Measurements from ENCODE around the gene IRF3.

The IRF3 gene
- 57.1 to 142 (median 83.4) reads per million in 9 experiments for total RNA-seq

GRCh38 chr19:49665351-49666119, at the start of gene IRF3, which contains the start of gene BCL2L12:
Gene IRF3, minus strand, starts transcription at chr19:49665857. Its CDS starts 1,019 bp downstream, at chr19:49664838.
Gene BCL2L12, plus strand, starts transcription at chr19:49665933. Its CDS starts 760 bp downstream, at chr19:49666693.
- no peaks in the 10 kb centered on the region for H3K9me3 Mint-ChIP-seq
- peaks cover 38 to 39% of the 10 kb centered on the region in 2 donors for H3K4me1 Mint-ChIP-seq (ENCODE audit: low read depth in 2 of 2)
- peaks cover 47% of the 10 kb centered on the region for H3K36me3 Mint-ChIP-seq (ENCODE audit: insufficient read depth)
- ATAC-seq (replicated peaks) = peak; percentile 82
- no peaks in the 10 kb centered on the region for H3K27me3 Mint-ChIP-seq
- peak within 1 kb of the TSS; percentile 98 to 100 for H3K4me3 Mint-ChIP-seq
- peak; percentile 100 for DNase-seq
- peak within 1 kb of the TSS; percentile 94 to 97 for H3K27ac Mint-ChIP-seq

- DNase-seq = no peak
- no peak for ATAC-seq (replicated peaks)
- Mint-ChIP-seq H3K27me3 (peaks cover 19 to 33% of the 10 kb centered on the region in 2 donors), H3K4me1 (ENCODE audit: low read depth in 2 of 2) (peaks cover 12 to 18% of the 10 kb centered on the region in 2 donors), H3K4me3 (no peak overlapping the region), H3K27ac (no peak overlapping the region), H3K9me3 (no peaks in the 10 kb centered on the region), H3K36me3 (ENCODE audit: insufficient read depth) (peaks cover 7% of the 10 kb centered on the region)
These were observed 47.7 kb upstream of the IRF3 start for GRCh38 chr19:49713236-49713845.

GRCh38 chr19:49712397-49712859, 46.8 kb upstream of the IRF3 start:
- peaks cover 8 to 14% of the 10 kb centered on the region in 2 donors for H3K4me1 Mint-ChIP-seq (ENCODE audit: low read depth in 2 of 2)
- H3K27me3 Mint-ChIP-seq = peaks cover 19 to 36% of the 10 kb centered on the region in 2 donors
- ATAC-seq (replicated peaks) (no peak), DNase-seq (no peak)
- H3K27ac Mint-ChIP-seq = peak overlapping the region in 1 of 2 donors; percentile 72
- H3K9me3 Mint-ChIP-seq = no peaks in the 10 kb centered on the region
- peaks cover 4% of the 10 kb centered on the region for H3K36me3 Mint-ChIP-seq (ENCODE audit: insufficient read depth)
- no peak overlapping the region for H3K4me3 Mint-ChIP-seq

GRCh38 chr19:49710372-49710951, 44.8 kb upstream of the IRF3 start:
- H3K4me3 Mint-ChIP-seq = no peak overlapping the region
- H3K36me3 Mint-ChIP-seq (ENCODE audit: insufficient read depth) = no peaks in the 10 kb centered on the region
- H3K4me1 Mint-ChIP-seq (ENCODE audit: low read depth in 2 of 2) = peaks cover 4 to 7% of the 10 kb centered on the region in 2 donors
- ATAC-seq (replicated peaks) (no peak), DNase-seq (no peak)
- H3K27me3 Mint-ChIP-seq = peaks cover 19 to 42% of the 10 kb centered on the region in 2 donors
- H3K9me3 Mint-ChIP-seq = no peaks in the 10 kb centered on the region
- no peak overlapping the region for H3K27ac Mint-ChIP-seq

GRCh38 chr19:49705919-49706318, 40.3 kb upstream of the IRF3 start:
- Mint-ChIP-seq H3K4me1 (ENCODE audit: low read depth in 2 of 2) (no peaks in the 10 kb centered on the region), H3K36me3 (ENCODE audit: insufficient read depth) (peaks cover 4% of the 10 kb centered on the region), H3K27me3 (peaks cover 25 to 54% of the 10 kb centered on the region in 2 donors), H3K4me3 (no peak overlapping the region), H3K27ac (no peak overlapping the region), H3K9me3 (no peaks in the 10 kb centered on the region)
- ATAC-seq (replicated peaks) (no peak), DNase-seq (no peak)

GRCh38 chr19:49704888-49705642, 39.4 kb upstream of the IRF3 start:
- Mint-ChIP-seq H3K4me1 (ENCODE audit: low read depth in 2 of 2) (no peaks in the 10 kb centered on the region), H3K27ac (peak overlapping the region in 1 of 2 donors; percentile 66), H3K36me3 (ENCODE audit: insufficient read depth) (peaks cover 4% of the 10 kb centered on the region)

GRCh38 chr19:49701271-49701786, 35.7 kb upstream of the IRF3 start:
- no peak for DNase-seq
- Mint-ChIP-seq H3K36me3 (ENCODE audit: insufficient read depth) (peaks cover 4% of the 10 kb centered on the region), H3K27ac (no peak overlapping the region), H3K27me3 (peaks cover 8 to 31% of the 10 kb centered on the region in 2 donors), H3K4me3 (no peak overlapping the region), H3K4me1 (ENCODE audit: low read depth in 2 of 2) (no peaks in the 10 kb centered on the region), H3K9me3 (no peaks in the 10 kb centered on the region)
- no peak for ATAC-seq (replicated peaks)

More at GRCh38 chr19:49704888-49705642, 39.4 kb upstream of the IRF3 start:
- Mint-ChIP-seq H3K27me3 (peaks cover 23 to 53% of the 10 kb centered on the region in 2 donors), H3K9me3 (no peaks in the 10 kb centered on the region), H3K4me3 (no peak overlapping the region)
- no peak for DNase-seq
- no peak for ATAC-seq (replicated peaks)

- Mint-ChIP-seq H3K27ac (no peak overlapping the region), H3K36me3 (ENCODE audit: insufficient read depth) (peaks cover 4% of the 10 kb centered on the region), H3K9me3 (no peaks in the 10 kb centered on the region), H3K4me1 (ENCODE audit: low read depth in 2 of 2) (no peaks in the 10 kb centered on the region), H3K4me3 (no peak overlapping the region), H3K27me3 (peaks cover 8 to 31% of the 10 kb centered on the region in 2 donors)
- DNase-seq (no peak), ATAC-seq (replicated peaks) (no peak)
These were observed 34.9 kb upstream of the IRF3 start for GRCh38 chr19:49700563-49700962.

GRCh38 chr19:49699364-49699763, 33.7 kb upstream of the IRF3 start:
- no peak for DNase-seq

GRCh38 chr19:49696865-49697264, 31.2 kb upstream of the IRF3 start:
- ATAC-seq (replicated peaks) (no peak), DNase-seq (no peak)
- Mint-ChIP-seq H3K36me3 (ENCODE audit: insufficient read depth) (peaks cover 7% of the 10 kb centered on the region), H3K4me1 (ENCODE audit: low read depth in 2 of 2) (peaks cover 0 to 3% of the 10 kb centered on the region in 2 donors), H3K27me3 (peaks cover 8 to 31% of the 10 kb centered on the region in 2 donors), H3K27ac (no peak overlapping the region), H3K9me3 (no peaks in the 10 kb centered on the region), H3K4me3 (no peak overlapping the region)

More at GRCh38 chr19:49699364-49699763, 33.7 kb upstream of the IRF3 start:
- Mint-ChIP-seq H3K9me3 (no peaks in the 10 kb centered on the region), H3K4me1 (ENCODE audit: low read depth in 2 of 2) (no peaks in the 10 kb centered on the region), H3K27ac (no peak overlapping the region), H3K4me3 (no peak overlapping the region), H3K27me3 (peaks cover 8 to 31% of the 10 kb centered on the region in 2 donors), H3K36me3 (ENCODE audit: insufficient read depth) (peaks cover 7% of the 10 kb centered on the region)
- no peak for ATAC-seq (replicated peaks)

- Mint-ChIP-seq H3K4me1 (ENCODE audit: low read depth in 2 of 2) (peaks cover 4 to 5% of the 10 kb centered on the region in 2 donors), H3K4me3 (no peak overlapping the region), H3K36me3 (ENCODE audit: insufficient read depth) (peaks cover 7% of the 10 kb centered on the region), H3K27me3 (peaks cover 8 to 34% of the 10 kb centered on the region in 2 donors), H3K9me3 (no peaks in the 10 kb centered on the region), H3K27ac (no peak overlapping the region)
- DNase-seq (no peak), ATAC-seq (replicated peaks) (no peak)
These were observed 30.5 kb upstream of the IRF3 start for GRCh38 chr19:49696115-49696514.

GRCh38 chr19:49692147-49692506, 26.5 kb upstream of the IRF3 start:
- Mint-ChIP-seq H3K27ac (no peak overlapping the region), H3K9me3 (no peaks in the 10 kb centered on the region), H3K4me1 (ENCODE audit: low read depth in 2 of 2) (peaks cover 14 to 24% of the 10 kb centered on the region in 2 donors), H3K4me3 (no peak overlapping the region), H3K27me3 (peaks cover 18 to 39% of the 10 kb centered on the region in 2 donors), H3K36me3 (ENCODE audit: insufficient read depth) (peaks cover 22% of the 10 kb centered on the region)
- DNase-seq (no peak), ATAC-seq (replicated peaks) (no peak)
